ENCODE data around the gene MANSC4. TPM values are rescaled to one million over a fixed set of nuclear protein-coding genes. Genes with fewer than 3 reads are reported as not detected.
"Not testable (repeated sequence)": the region's sequence is repeated elsewhere in the genome, so short reads cannot be mapped to it uniquely, and the experiment has no call there.

The MANSC4 gene
- total and polyA plus RNA-seq, 10 of the 15 experiments (the other 5 are each of a cell fraction or from before 2014, with no cell fraction given): 0.18 to 0.21 (median 0.19) TPM; not detected in 7

GRCh38 chr12:27743601-27744000 lies 36.4 kb downstream of the MANSC4 start:
- no peak for DNase-seq (ENCODE audit: low read depth, low spot score)
- H3K4me1 ChIP-seq (ENCODE audit: control insufficient read depth, insufficient read depth, low read length): no peaks in the 10 kb centered on the region
- H3K9ac ChIP-seq (ENCODE audit: control insufficient read depth, insufficient read depth, low read length): no peak overlapping the region
- intact Hi-C loops (cut with micrococcal nuclease; ENCODE audit: unreplicated experiment) (no loop called here), in situ Hi-C loops (cut with MboI) (no loop called here)
- no TSS peak for BruUV-seq (replicated peaks)
- WGBS (ENCODE audit: insufficient coverage, insufficient replicate concordance, low lambda C conversion rate, missing lambda C conversion rate): 100% methylated on average over 5 of the region's 5 CpGs
- no peak overlapping the region for H2AFZ ChIP-seq (ENCODE audit: control insufficient read depth, low read depth, low read length)
- FAIRE-seq: no peak
- H3K4me2 ChIP-seq (ENCODE audit: control insufficient read depth, insufficient read depth): no peak overlapping the region
- no peaks in the 10 kb centered on the region for H3K79me2 ChIP-seq (ENCODE audit: control insufficient read depth, insufficient read depth, low read length)
- no peaks in the 10 kb centered on the region for H3K27me3 ChIP-seq (replicated peaks in 1 of 2; ENCODE audit: control insufficient read depth in 2 of 2, insufficient read depth in 2 of 2, low read length in 1 of 2)
- no peaks in the 10 kb centered on the region for H4K20me1 ChIP-seq (ENCODE audit: control insufficient read depth, insufficient read depth)
- peaks cover 0 to 12% of the 10 kb centered on the region in 2 experiments; a peak in 2 of 4 replicates for H3K36me3 ChIP-seq (ENCODE audit: control insufficient read depth in 2 of 2, insufficient read depth in 2 of 2, low read length in 1 of 2)
- ChIA-PET SMC1A (ENCODE audit: uncharacterized antibody, unreplicated experiment) (interaction anchor here (1.8 kb wide), 1 partner anchor 11 kb away, joined by 7 read pairs; no protein-coding TSS in a partner anchor), RAD21 (ENCODE audit: unreplicated experiment) (interaction anchor here (0.5 kb wide), 1 partner anchor 30 kb away, joined by 3 read pairs; no protein-coding TSS in a partner anchor), CTCF (no interaction called here), POLR2A (no interaction called here)
- no peak overlapping the region for H3K4me3 ChIP-seq
- no peak overlapping the region for H3K27ac ChIP-seq (ENCODE audit: control insufficient read depth, insufficient read depth)
- H3K9me3 ChIP-seq (replicated peaks; ENCODE audit: control insufficient read depth, insufficient read depth, low read length): no peaks in the 10 kb centered on the region
- TF ChIP-seq JUNB (IDR thresholded peaks at IDR 0.05): no peak
- no peak for TF ChIP-seq HDGF (IDR thresholded peaks at IDR 0.05)
- TF ChIP-seq ZNF207 (IDR thresholded peaks at IDR 0.05; ENCODE audit: borderline replicate concordance): no peak
- TF ChIP-seq, protein P1, sequence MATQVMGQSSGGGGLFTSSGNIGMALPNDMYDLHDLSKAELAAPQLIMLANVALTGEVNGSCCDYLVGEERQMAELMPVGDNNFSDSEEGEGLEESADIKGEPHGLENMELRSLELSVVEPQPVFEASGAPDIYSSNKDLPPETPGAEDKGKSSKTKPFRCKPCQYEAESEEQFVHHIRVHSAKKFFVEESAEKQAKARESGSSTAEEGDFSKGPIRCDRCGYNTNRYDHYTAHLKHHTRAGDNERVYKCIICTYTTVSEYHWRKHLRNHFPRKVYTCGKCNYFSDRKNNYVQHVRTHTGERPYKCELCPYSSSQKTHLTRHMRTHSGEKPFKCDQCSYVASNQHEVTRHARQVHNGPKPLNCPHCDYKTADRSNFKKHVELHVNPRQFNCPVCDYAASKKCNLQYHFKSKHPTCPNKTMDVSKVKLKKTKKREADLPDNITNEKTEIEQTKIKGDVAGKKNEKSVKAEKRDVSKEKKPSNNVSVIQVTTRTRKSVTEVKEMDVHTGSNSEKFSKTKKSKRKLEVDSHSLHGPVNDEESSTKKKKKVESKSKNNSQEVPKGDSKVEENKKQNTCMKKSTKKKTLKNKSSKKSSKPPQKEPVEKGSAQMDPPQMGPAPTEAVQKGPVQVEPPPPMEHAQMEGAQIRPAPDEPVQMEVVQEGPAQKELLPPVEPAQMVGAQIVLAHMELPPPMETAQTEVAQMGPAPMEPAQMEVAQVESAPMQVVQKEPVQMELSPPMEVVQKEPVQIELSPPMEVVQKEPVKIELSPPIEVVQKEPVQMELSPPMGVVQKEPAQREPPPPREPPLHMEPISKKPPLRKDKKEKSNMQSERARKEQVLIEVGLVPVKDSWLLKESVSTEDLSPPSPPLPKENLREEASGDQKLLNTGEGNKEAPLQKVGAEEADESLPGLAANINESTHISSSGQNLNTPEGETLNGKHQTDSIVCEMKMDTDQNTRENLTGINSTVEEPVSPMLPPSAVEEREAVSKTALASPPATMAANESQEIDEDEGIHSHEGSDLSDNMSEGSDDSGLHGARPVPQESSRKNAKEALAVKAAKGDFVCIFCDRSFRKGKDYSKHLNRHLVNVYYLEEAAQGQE (IDR thresholded peaks at IDR 0.05; ENCODE audit: low read depth, low read length): no peak
- TF ChIP-seq ZSCAN29 (IDR thresholded peaks at IDR 0.05): no peak
- no peak for TF ChIP-seq PKNOX1 (IDR thresholded peaks at IDR 0.05)
- TF ChIP-seq ZNF274 (IDR thresholded peaks at IDR 0.05; ENCODE audit: insufficient read depth, insufficient read length): no peak
- TF ChIP-seq POU2F2 (IDR thresholded peaks at IDR 0.05; ENCODE audit: borderline replicate concordance, low read depth, low read length): no peak
- TF ChIP-seq FOXK2 (IDR thresholded peaks at IDR 0.05): no peak
- no peak for ATAC-seq

DNA sequence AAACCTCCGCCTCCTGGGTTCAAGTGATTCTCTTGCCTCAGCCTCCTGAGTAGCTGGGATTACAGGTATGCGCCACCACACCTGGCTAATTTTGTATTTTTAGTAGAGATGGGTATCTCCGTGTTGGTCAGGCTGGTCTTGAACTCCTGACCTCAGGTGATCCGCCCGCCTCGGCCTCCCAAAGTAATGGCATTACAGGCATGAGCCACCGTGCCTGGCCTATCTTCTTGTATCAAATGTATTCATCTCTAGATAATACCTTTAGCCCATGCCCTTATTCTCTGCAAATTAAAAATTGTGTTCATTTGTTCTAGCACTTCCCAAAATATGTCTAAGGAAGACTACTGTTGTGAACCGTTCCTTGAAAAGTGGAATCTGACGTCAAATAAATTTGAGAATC lies 45.7 kb downstream of the MANSC4 start:
- ChIA-PET CTCF (interaction anchor here (0.8 to 7.4 kb wide), 14 partner anchors 8 to 1584 kb away, joined by 3 to 122 read pairs (median 4); no protein-coding TSS in a partner anchor), POLR2A (interaction anchor here (0.7 kb wide), 1 partner anchor 23 kb away, joined by 4 read pairs; no protein-coding TSS in a partner anchor), SMC1A (ENCODE audit: uncharacterized antibody, unreplicated experiment) (interaction anchor here (0.6 to 6.6 kb wide), 7 partner anchors 9 to 859 kb away, joined by 3 to 70 read pairs (median 4); no protein-coding TSS in a partner anchor), RAD21 (ENCODE audit: unreplicated experiment) (interaction anchor here (1.1 to 3.4 kb wide), 5 partner anchors 87 to 1265 kb away, joined by 3 to 43 read pairs (median 7); no protein-coding TSS in a partner anchor)
- H4K20me1 ChIP-seq (ENCODE audit: control insufficient read depth, insufficient read depth); H3K4me1 ChIP-seq (ENCODE audit: control insufficient read depth, insufficient read depth, low read length); FAIRE-seq; H3K79me2 ChIP-seq (ENCODE audit: control insufficient read depth, insufficient read depth, low read length); H3K4me2 ChIP-seq (ENCODE audit: control insufficient read depth, insufficient read depth); ATAC-seq; BruUV-seq (replicated peaks); H3K4me3 ChIP-seq; DNase-seq (ENCODE audit: low read depth, low spot score); H3K9me3 ChIP-seq (replicated peaks; ENCODE audit: control insufficient read depth, insufficient read depth, low read length); H3K9ac ChIP-seq (ENCODE audit: control insufficient read depth, insufficient read depth, low read length); intact Hi-C loops (cut with micrococcal nuclease; ENCODE audit: unreplicated experiment); H2AFZ ChIP-seq (ENCODE audit: control insufficient read depth, low read depth, low read length); H3K27me3 ChIP-seq (replicated peaks in 1 of 2; ENCODE audit: control insufficient read depth in 2 of 2, insufficient read depth in 2 of 2, low read length in 1 of 2); H3K27ac ChIP-seq (ENCODE audit: control insufficient read depth, insufficient read depth): not testable (repeated sequence)
- H3K36me3 ChIP-seq (ENCODE audit: control insufficient read depth in 2 of 2, insufficient read depth in 2 of 2, low read length in 1 of 2): peaks cover 5 to 13% of the 10 kb centered on the region in 2 experiments; a peak in 3 of 4 replicates
- 100% methylated on average over 9 of the region's 9 CpGs for WGBS (ENCODE audit: insufficient coverage, insufficient replicate concordance, low lambda C conversion rate, missing lambda C conversion rate)
- in situ Hi-C loops (cut with MboI): loop anchor here (5.0 kb wide), 2 partner anchors 208 to 1143 kb away; no protein-coding TSS in a partner anchor

Data from GM12878 (cell line).